GM12878 (cell line): Measurements from ENCODE around the gene PSME3IP1. TPM values are rescaled to one million over a fixed set of nuclear protein-coding genes. Genes with fewer than 3 reads are reported as not detected.

Experiments
- ATAC-seq: fragments of 200-7000 bp; cut with Tn5 transposase; 3 replicates; pipeline ENCODE4 v1.9.1; 2020; ENCODE audit warnings: mild to moderate bottlenecking, moderate library complexity
- BruUV-seq: library from RNA; stranded (reverse); fragments of 400-500 nt; replicated peaks from 2 replicates; lab custom pipeline; 2021; lab: Mats Ljungman, UMichigan
- CTCF ChIA-PET: fragments of 300-600 bp; sonication (Branson Sonifier 250); formaldehyde crosslinking; extraction: SDS; loops from one replicate; lab custom pipeline; 2021; ENCODE audit warnings: inconsistent platforms; lab: Yijun Ruan, JAX
- POLR2A ChIA-PET: fragments of 350-600 bp; formaldehyde crosslinking; extraction: SDS; loops from one replicate; lab custom pipeline; 2021; ENCODE audit warnings: inconsistent platforms; lab: Charles Lee
- RAD21 ChIA-PET: fragments of 300-600 bp; sonication (Branson Sonifier 250); formaldehyde crosslinking; loops from one replicate; lab custom pipeline; 2023; ENCODE audit warnings: antibody characterized with exemption; ENCODE audit not compliant: unreplicated experiment; lab: Charles Lee
- SMC1A ChIA-PET: fragments of 300-600 bp; sonication (Branson Sonifier 250); formaldehyde crosslinking; loops from one replicate; lab custom pipeline; 2023; ENCODE audit not compliant: unreplicated experiment, uncharacterized antibody; lab: Charles Lee
- DNase-seq: peaks from one replicate; pipeline ENCODE4 v3.0.0-alpha.2; 2011; ENCODE audit warnings: low read depth, low spot score
- FAIRE-seq: peaks from 3 replicates; lab custom pipeline; 2011; peaks lifted over from hg19 to GRCh38; lab: Jason Lieb, UNC
- H2AFZ ChIP-seq: 2 replicates; pipeline ENCODE4 v1.6.0; 2011; ENCODE audit warnings: low read depth, low read length, control low read depth; ENCODE audit not compliant: control insufficient read depth
- H3K27ac ChIP-seq: 2 replicates; pipeline ENCODE4 v1.5.1; 2011; ENCODE audit warnings: control low read depth; ENCODE audit not compliant: control insufficient read depth, insufficient read depth
- H3K27me3 ChIP-seq, 2 experiments: replicated peaks in 1 of 2; 2 replicates each; pipeline versions ENCODE4 v1.6.0 to v1.6.1; 2011; ENCODE audit warnings: low read length in 1 of 2; ENCODE audit not compliant: control insufficient read depth in 2 of 2, insufficient read depth in 2 of 2
- H3K36me3 ChIP-seq, 2 experiments: 2 replicates each; pipeline ENCODE4 v1.5.1; 2011; ENCODE audit warnings: low read length in 1 of 2; ENCODE audit not compliant: control insufficient read depth in 2 of 2, insufficient read depth in 2 of 2
- H3K4me1 ChIP-seq: 2 replicates; pipeline ENCODE4 v1.6.1; 2011; ENCODE audit warnings: mild to moderate bottlenecking, low read length, moderate library complexity, mixed read lengths; ENCODE audit not compliant: control insufficient read depth, insufficient read depth
- H3K4me2 ChIP-seq: 2 replicates; pipeline ENCODE4 v1.6.0; 2011; ENCODE audit warnings: control low read depth; ENCODE audit not compliant: control insufficient read depth, insufficient read depth
- H3K4me3 ChIP-seq: fragments of 200-600 bp; sonication (generic); 2 replicates; pipeline ENCODE4 v1.5.1; 2016
- H3K79me2 ChIP-seq: 2 replicates; pipeline ENCODE4 v1.6.0; 2011; ENCODE audit warnings: low read length; ENCODE audit not compliant: control insufficient read depth, insufficient read depth
- H3K9ac ChIP-seq: 2 replicates; pipeline ENCODE4 v1.8.0; 2011; ENCODE audit warnings: low read length, control low read depth, mixed read lengths; ENCODE audit not compliant: control insufficient read depth, insufficient read depth
- H3K9me3 ChIP-seq: replicated peaks from 3 replicates; pipeline ENCODE4 v1.5.1; 2011; ENCODE audit warnings: mild to moderate bottlenecking, low read length; ENCODE audit not compliant: control insufficient read depth, insufficient read depth
- H4K20me1 ChIP-seq: 2 replicates; pipeline ENCODE4 v1.6.0; 2011; ENCODE audit not compliant: control insufficient read depth, insufficient read depth
- ASH2L ChIP-seq: fragments of 300-600, 200-600 bp; sonication (generic); IDR thresholded peaks from 2 replicates; pipeline ENCODE4 v1.6.1; 2017; ENCODE audit warnings: low read depth, mild to moderate bottlenecking, borderline replicate concordance
- CBX3 ChIP-seq: fragments of 200-600 bp; sonication (generic); IDR thresholded peaks from 2 replicates; pipeline ENCODE4 v1.6.1; 2016; ENCODE audit warnings: low read depth, borderline replicate concordance
- CEBPB ChIP-seq, 2 experiments: fragments of 150-350 bp in 1 of 2; IDR thresholded peaks; 2 replicates each; pipeline ENCODE4 v1.6.1; 2012 to 2014; ENCODE audit warnings: low read depth in 2 of 2, low read length in 2 of 2, borderline replicate concordance in 1 of 2, inconsistent platforms in 1 of 2
- CREB1 ChIP-seq: IDR thresholded peaks from 2 replicates; pipeline ENCODE4 v1.6.1; 2012; ENCODE audit warnings: low read depth, mild to moderate bottlenecking, inconsistent platforms
- CTCF ChIP-seq, 3 experiments: IDR thresholded peaks in 2 of 3; conservative IDR thresholded peaks in 1 of 3; 2 replicates each; pipeline ENCODE4 v1.5.1; 2011; ENCODE audit warnings: low read depth in 3 of 3, low read length in 3 of 3, mild to moderate bottlenecking in 3 of 3, control low read depth in 2 of 3, moderate library complexity in 2 of 3, inconsistent platforms in 1 of 3, mixed read lengths in 1 of 3; ENCODE audit not compliant: control insufficient read depth in 2 of 3, insufficient read depth in 1 of 3; ENCODE audit errors: extremely low read depth in 1 of 3
- E2F8 ChIP-seq: fragments of 450-650 bp; IDR thresholded peaks from 2 replicates; pipeline ENCODE4 v1.6.1; 2018; ENCODE audit warnings: mild to moderate bottlenecking, low read depth, moderate library complexity; ENCODE audit not compliant: partially characterized antibody
- HDGF ChIP-seq: fragments of 450-650 bp; IDR thresholded peaks from 2 replicates; pipeline ENCODE4 v1.6.1; 2016; ENCODE audit warnings: antibody characterized with exemption
- KAT2A ChIP-seq: conservative IDR thresholded peaks from 2 replicates; pipeline ENCODE4 v1.6.1; 2011; ENCODE audit warnings: low read depth, low read length; ENCODE audit not compliant: control insufficient read depth
- MTA3 ChIP-seq: IDR thresholded peaks from 2 replicates; pipeline ENCODE4 v1.6.1; 2012; ENCODE audit warnings: low read length, inconsistent platforms, borderline replicate concordance
- PAX5 ChIP-seq: IDR thresholded peaks from 2 replicates; pipeline ENCODE4 v1.6.1; 2011; ENCODE audit warnings: low read depth, low read length, borderline replicate concordance
- POLR2A ChIP-seq: IDR thresholded peaks from 2 replicates; pipeline ENCODE4 v1.6.1; 2011; ENCODE audit warnings: low read depth, mild to moderate bottlenecking, low read length
- SMAD5 ChIP-seq: IDR thresholded peaks from 2 replicates; pipeline ENCODE4 v1.6.1; 2016; ENCODE audit warnings: antibody characterized with exemption, low read depth
- SREBF1 ChIP-seq: IDR thresholded peaks from 2 replicates; pipeline ENCODE4 v1.6.1; 2012; ENCODE audit warnings: mild to moderate bottlenecking, low read length
- SUZ12 ChIP-seq: fragments of 200-600 bp; sonication (generic); IDR thresholded peaks from one replicate; pipeline ENCODE4 v1.6.1; 2018; ENCODE audit warnings: antibody characterized with exemption, mild to moderate bottlenecking; ENCODE audit not compliant: unreplicated experiment
- TAF1 ChIP-seq: IDR thresholded peaks from 2 replicates; pipeline ENCODE4 v1.6.1; 2011; ENCODE audit warnings: mild to moderate bottlenecking, low read depth, low read length, borderline replicate concordance
- USF2 ChIP-seq: IDR thresholded peaks from 2 replicates; pipeline ENCODE4 v1.6.1; 2011; ENCODE audit warnings: low read depth, low read length, improper control_type of control experiment, borderline replicate concordance
- ZNF217 ChIP-seq: fragments of 450-650 bp; IDR thresholded peaks from 2 replicates; pipeline ENCODE4 v1.6.1; 2017; ENCODE audit warnings: antibody characterized with exemption, mild to moderate bottlenecking
- ZSCAN29 ChIP-seq: fragments of 450-650 bp; IDR thresholded peaks from 2 replicates; pipeline ENCODE4 v1.6.1; 2017; ENCODE audit warnings: mild to moderate bottlenecking, moderate library complexity
- WGBS: methylation state at CpG from one replicate; pipeline ENCODE4 v1.1.6; 2016; ENCODE audit warnings: low lambda C conversion rate; ENCODE audit not compliant: insufficient replicate concordance, insufficient coverage; ENCODE audit errors: missing lambda C conversion rate; 5-methylcytosine and 5-hydroxymethylcytosine counted together
- in situ Hi-C: fragments of 300-500 bp; cut with MboI; formaldehyde crosslinking; loops from 9 replicates; pipeline ENCODE4 v1.14.3; 2018; ENCODE audit warnings: mixed read lengths
- intact Hi-C: fragments of 100-400 bp; cut with micrococcal nuclease; formaldehyde crosslinking; loops from one replicate; pipeline ENCODE4 v1.14.2; 2022; ENCODE audit not compliant: unreplicated experiment
- polyA plus RNA-seq, 11 experiments: library from polyadenylated mRNA; depleted of rRNA in 4 of 11; unstranded in 6 of 11; stranded (reverse) in 5 of 11; fragments of >200 nt; fragmentation: Nextera tagmentation in 4 of 11; fragmentation: Illumina TruSeq in 1 of 11; extraction: Ambion mirVana in 4 of 11; extraction: Trizol in 1 of 11; gene quantifications; 1 replicate in 1 of 11; 2 replicates in 10 of 11; pipeline versions ENCODE4 v1.2.1 to v1.2.3, GENCODE V29; 2011 to 2016; ENCODE audit warnings: inconsistent platforms in 2 of 11, missing spikeins in 2 of 11, low read depth in 1 of 11
- total RNA-seq, 4 experiments: library from RNA; depleted of rRNA in 3 of 4; stranded (reverse); fragments of >200 nt in 3 of 4; fragmentation: Illumina TruSeq in 1 of 4; extraction: Trizol in 1 of 4; gene quantifications; 2 replicates each; pipeline versions ENCODE4 v1.2.1 to v1.2.3, GENCODE V29; 2013 to 2021

The PSME3IP1 gene
- total and polyA plus RNA-seq, 10 of the 15 experiments (the other 5 are each of a cell fraction or from before 2014, with no cell fraction given), result 67.9 to 174 (median 111) TPM

GRCh38 chr16:57115514-57116182 is 70.2 kb downstream of the PSME3IP1 start:
- no peaks in the 10 kb centered on the region for H3K9me3 ChIP-seq
- ChIA-PET CTCF (no interaction called here), SMC1A (no interaction called here), POLR2A (interaction anchor here (0.6 kb wide), 1 partner anchor 76 kb away, joined by 4 read pairs; no protein-coding TSS in a partner anchor), RAD21 (no interaction called here)
- no peak overlapping the region for H3K4me3 ChIP-seq
- no TSS peak for BruUV-seq
- WGBS, result 69% methylated on average over 25 of the region's 25 CpGs
- H3K27me3 ChIP-seq, result no peaks in the 10 kb centered on the region
- H4K20me1 ChIP-seq, result no peaks in the 10 kb centered on the region
- intact Hi-C loops (no loop called here), in situ Hi-C loops (no loop called here)
- TF ChIP-seq ASH2L (no peak), ZNF217 (no peak), POLR2A (no peak), CREB1 (no peak), SREBF1 (no peak), HDGF (no peak), PAX5 (no peak), SMAD5 (no peak), USF2 (no peak), MTA3 (no peak), ZSCAN29 (no peak), KAT2A (no peak), CTCF (IDR thresholded peaks at IDR 0.05 in 2 of 3, conservative IDR thresholded peaks at IDR 0.05 in 1 of 3; ENCODE audit: control insufficient read depth in 2 of 3, extremely low read depth in 1 of 3, insufficient read depth in 1 of 3, low read depth in 3 of 3, low read length in 3 of 3) (no peak), CEBPB (IDR thresholded peaks at IDR 0.05; ENCODE audit: borderline replicate concordance in 1 of 2, low read depth in 2 of 2, low read length in 2 of 2) (no peak), CBX3 (no peak), E2F8 (no peak), TAF1 (no peak), SUZ12 (no peak)
- H3K79me2 ChIP-seq, result no peaks in the 10 kb centered on the region
- no peak overlapping the region for H3K27ac ChIP-seq
- DNase-seq (no peak), FAIRE-seq (no peak), ATAC-seq (no peak)
- H2AFZ ChIP-seq, result no peak overlapping the region
- H3K4me2 ChIP-seq, result no peak overlapping the region
- H3K4me1 ChIP-seq, result peaks cover 24% of the 10 kb centered on the region
- no peak overlapping the region for H3K9ac ChIP-seq
- H3K36me3 ChIP-seq, result no peaks in the 10 kb centered on the region
